Prostate gland (tissue), 2 donors: ENCODE measurements around the gene LRRC74B. TPM values are rescaled to one million over a fixed set of nuclear protein-coding genes. Genes with fewer than 3 reads are reported as not detected.

Experiments used
- DNase-seq: peaks from one replicate; pipeline ENCODE4 v3.0.0-alpha.2; 2019; ENCODE audit warnings: low spot score
- H3K27ac ChIP-seq, 2 donors: fragments of 200-600 bp; sonication (generic); 2 replicates each; pipeline ENCODE4 v1.5.1; 2017 to 2019
- H3K27me3 ChIP-seq: fragments of 200-600 bp; sonication (generic); replicated peaks from 2 replicates; pipeline ENCODE4 v1.5.1; 2019; ENCODE audit not compliant: insufficient read depth
- H3K36me3 ChIP-seq, 2 donors: fragments of 200-600 bp; sonication (generic); 1 replicate in 1 of 2; 2 replicates in 1 of 2; pipeline versions ENCODE4 v1.5.1 to v1.8.1; 2017 to 2019
- H3K4me1 ChIP-seq: fragments of 200-600 bp; sonication (generic); replicated peaks from 2 replicates; pipeline ENCODE4 v1.5.1; 2019
- H3K4me3 ChIP-seq, 2 donors: fragments of 200-600 bp; sonication (generic); 2 replicates each; pipeline ENCODE4 v1.5.1; 2017 to 2019
- H3K9me3 ChIP-seq: fragments of 200-600 bp; sonication (generic); 2 replicates; pipeline ENCODE4 v1.5.1; 2017
- POLR2A ChIP-seq: fragments of 450-650 bp; IDR thresholded peaks from one replicate; pipeline ENCODE4 v1.6.1; 2016; ENCODE audit warnings: antibody characterized with exemption, mild to moderate bottlenecking
- POLR2AphosphoS5 ChIP-seq: sonication (generic); formaldehyde crosslinking; IDR thresholded peaks from one replicate; pipeline ENCODE4 v1.6.1; 2017; ENCODE audit warnings: antibody characterized with exemption
- WGBS: methylation state at CpG from one replicate; pipeline ENCODE4 v1.1.5; 2018; 5-methylcytosine and 5-hydroxymethylcytosine counted together
- intact Hi-C: fragments of 100-400 bp; cut with DNase I; formaldehyde crosslinking; loops from one replicate; pipeline ENCODE4 v1.14.2; 2022
- total RNA-seq, 2 donors: library from RNA; depleted of rRNA; stranded (reverse); fragments of >200 nt; gene quantifications; one replicate each; pipeline ENCODE4 v1.1.0, GENCODE V29; 2016
- TF ChIP-seq, protein P1 (sequence below), 4 experiments: fragments of 200-600 bp in 2 of 4; fragments of 450-650 bp in 2 of 4; sonication (generic) in 2 of 4; IDR thresholded peaks; 1 replicate in 3 of 4; 2 replicates in 1 of 4; pipeline ENCODE4 v1.5.1; 2016 to 2019; ENCODE audit warnings: antibody characterized with exemption in 4 of 4, mild to moderate bottlenecking in 2 of 4, moderate library complexity in 2 of 4

Gene LRRC74B
- total RNA-seq, 2 donors from 2014 or later = 0.45 TPM; not detected in 1

DNA sequence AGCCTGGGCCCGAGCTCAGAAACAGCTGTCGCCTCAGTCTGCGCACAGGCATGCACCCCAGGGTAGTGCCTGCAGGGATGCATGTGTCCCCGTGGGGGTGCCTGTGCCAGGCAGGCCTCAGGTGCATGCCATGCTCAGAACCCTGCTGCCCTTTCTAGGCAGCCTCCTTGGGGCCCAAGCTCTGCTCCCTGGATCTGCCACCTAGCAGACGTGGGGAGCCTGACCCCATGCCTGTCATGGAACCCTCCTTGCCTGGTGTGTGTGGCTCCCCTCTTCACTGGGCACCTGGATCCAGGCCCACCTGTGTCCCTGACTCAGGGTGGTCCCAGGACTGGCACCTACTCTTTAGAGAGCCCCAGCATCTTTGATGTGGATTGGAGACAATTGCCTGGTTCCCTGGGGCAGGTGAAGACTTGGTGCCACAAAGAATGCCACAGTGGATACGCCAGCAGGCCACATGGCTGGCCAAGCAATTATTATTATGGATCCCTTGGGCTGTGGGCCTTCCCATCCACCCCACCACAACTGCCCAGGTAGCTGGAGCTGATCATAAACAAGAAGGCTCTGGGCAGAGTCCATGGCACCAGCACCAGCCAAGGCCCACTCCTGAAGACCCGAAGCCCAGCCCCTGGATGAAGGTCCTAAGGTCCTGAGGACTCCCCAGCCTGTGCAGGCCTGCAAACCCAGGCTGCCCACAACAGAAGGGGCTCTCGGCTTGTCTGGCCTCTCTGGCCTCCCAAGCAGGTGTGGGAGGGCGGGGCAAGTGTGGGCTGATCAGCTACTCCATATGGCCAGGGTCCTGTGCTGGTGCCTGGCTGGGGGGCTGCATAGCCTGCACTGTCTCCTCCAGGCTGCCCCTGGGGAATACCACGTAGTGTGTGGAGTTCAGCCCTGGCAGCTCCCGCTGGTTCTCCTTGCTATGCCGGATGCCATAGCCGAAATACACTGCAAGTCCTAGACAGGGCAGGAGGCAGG, 17.2 kb upstream of the LRRC74B start:
- intact Hi-C loops = no loop called here
- no peaks in the 10 kb centered on the region for H3K36me3 ChIP-seq
- no peak overlapping the region for H3K27ac ChIP-seq

DNA sequence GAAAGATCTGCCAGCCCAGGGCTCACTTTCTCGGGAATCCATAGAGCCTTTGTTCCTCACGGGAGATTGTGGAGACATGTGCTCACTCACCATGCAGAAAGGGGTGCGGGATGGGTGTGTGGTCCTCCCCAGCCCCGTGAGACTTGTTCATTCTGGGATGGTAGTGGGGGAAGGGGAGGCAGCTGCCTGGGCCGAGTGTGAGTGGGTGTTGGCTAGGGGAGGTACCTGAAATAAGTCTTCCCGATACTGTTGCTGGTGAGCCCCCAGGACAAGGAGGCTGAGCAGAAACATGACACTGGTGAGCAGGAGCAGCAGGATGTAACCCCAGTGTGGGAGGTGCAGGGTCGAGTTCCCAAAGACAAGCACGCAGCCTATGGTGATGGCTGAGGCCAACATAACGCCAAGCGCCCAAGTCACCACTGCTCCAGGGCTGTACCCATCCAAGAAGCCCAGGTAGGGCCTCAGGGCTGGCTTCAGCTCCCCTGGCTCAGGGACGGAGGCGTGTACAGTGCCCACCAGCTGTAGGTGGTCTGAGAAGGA, 16.2 kb upstream of the LRRC74B start:
- no peaks in the 10 kb centered on the region for H3K9me3 ChIP-seq
- WGBS = 70% methylated on average over 12 of the region's 12 CpGs
- H3K4me1 ChIP-seq = peaks cover 5% of the 10 kb centered on the region
- H3K36me3 ChIP-seq = no peaks in the 10 kb centered on the region
- H3K27ac ChIP-seq = no peak overlapping the region
- no peaks in the 10 kb centered on the region for H3K27me3 ChIP-seq
- no peak for DNase-seq
- TF ChIP-seq POLR2A (no peak), POLR2AphosphoS5 (no peak)
- TF ChIP-seq, protein P1, sequence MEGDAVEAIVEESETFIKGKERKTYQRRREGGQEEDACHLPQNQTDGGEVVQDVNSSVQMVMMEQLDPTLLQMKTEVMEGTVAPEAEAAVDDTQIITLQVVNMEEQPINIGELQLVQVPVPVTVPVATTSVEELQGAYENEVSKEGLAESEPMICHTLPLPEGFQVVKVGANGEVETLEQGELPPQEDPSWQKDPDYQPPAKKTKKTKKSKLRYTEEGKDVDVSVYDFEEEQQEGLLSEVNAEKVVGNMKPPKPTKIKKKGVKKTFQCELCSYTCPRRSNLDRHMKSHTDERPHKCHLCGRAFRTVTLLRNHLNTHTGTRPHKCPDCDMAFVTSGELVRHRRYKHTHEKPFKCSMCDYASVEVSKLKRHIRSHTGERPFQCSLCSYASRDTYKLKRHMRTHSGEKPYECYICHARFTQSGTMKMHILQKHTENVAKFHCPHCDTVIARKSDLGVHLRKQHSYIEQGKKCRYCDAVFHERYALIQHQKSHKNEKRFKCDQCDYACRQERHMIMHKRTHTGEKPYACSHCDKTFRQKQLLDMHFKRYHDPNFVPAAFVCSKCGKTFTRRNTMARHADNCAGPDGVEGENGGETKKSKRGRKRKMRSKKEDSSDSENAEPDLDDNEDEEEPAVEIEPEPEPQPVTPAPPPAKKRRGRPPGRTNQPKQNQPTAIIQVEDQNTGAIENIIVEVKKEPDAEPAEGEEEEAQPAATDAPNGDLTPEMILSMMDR (IDR thresholded peaks at IDR 0.05) = no peak
- intact Hi-C loops = no loop called here
- H3K4me3 ChIP-seq = no peak overlapping the region

More for the DNA sequence above, 17.2 kb upstream of the LRRC74B start:
- WGBS = 95% methylated on average over 8 of the region's 13 CpGs
- TF ChIP-seq, protein P1 (IDR thresholded peaks at IDR 0.05) = no peak
- TF ChIP-seq POLR2AphosphoS5 = no peak
- no peak for TF ChIP-seq POLR2A
- H3K4me3 ChIP-seq = no peak overlapping the region
- peaks cover 5% of the 10 kb centered on the region for H3K4me1 ChIP-seq
- no peak for DNase-seq
- H3K9me3 ChIP-seq = no peaks in the 10 kb centered on the region
- H3K27me3 ChIP-seq = no peaks in the 10 kb centered on the region

DNA sequence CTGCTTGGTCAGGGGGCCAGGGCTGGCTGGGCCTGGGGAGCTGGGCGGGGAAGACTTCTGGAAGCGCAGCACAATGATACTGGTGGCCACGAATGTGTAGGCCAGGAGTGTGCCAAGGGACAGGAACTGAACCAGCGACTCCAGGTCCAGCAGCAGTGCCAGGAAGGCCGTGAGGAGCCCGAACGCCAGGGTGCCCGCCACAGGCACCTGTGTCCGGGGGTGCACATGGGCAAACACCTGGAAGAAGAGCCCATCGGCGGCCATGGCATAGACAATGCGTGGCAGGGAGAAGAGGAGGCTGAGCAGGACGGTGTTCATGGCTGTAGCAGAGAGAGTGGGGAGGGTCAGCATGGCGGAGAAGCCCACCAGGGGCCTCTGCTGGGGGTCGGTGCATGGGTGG, 15.7 kb upstream of the LRRC74B start:
- WGBS = 90% methylated on average over 14 of the region's 15 CpGs
- H3K27me3 ChIP-seq = no peaks in the 10 kb centered on the region

DNA sequence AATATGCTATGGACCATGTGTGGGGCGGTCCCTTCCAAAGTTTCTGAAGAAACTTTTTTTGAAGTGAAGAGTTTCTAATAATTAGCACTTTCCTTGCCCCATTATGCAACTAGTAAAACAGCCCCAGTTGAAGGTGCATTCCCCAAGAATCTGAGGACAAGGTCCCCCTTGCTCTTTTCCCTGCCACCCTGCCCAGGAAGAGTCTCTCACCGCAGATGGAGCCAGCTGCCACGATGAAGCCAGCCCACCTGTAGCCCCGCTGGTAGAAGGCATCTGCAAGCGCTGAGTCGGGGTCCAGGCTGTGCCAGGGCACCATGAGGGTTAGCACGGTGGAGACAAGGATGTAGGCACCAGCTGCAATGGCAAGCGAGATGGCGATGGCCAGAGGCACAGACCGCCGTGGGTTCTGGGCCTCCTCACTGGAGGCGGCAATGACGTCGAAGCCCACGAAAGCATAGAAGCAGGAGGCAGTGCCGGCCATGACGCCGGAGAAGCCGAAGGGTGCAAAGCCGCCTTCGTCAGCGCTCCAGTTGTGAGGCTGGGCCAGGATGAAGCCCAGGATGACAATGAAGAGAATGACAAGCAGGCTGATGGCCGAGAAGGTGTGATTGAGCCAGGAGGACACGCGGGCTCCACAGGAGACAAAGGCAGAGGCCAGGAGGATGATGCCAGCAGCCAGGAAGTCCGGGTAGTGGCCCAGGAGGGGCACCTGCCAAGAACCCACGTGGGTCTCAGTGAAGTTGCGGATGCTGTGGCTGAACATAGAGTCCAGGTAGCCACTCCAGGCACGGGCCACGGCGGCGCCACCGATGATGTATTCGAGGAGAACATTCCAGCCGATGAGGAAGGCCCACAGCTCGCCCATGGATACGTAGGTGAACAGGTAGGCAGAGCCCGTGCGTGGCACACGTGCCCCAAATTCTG, 14.9 kb upstream of the LRRC74B start:
- no peak for DNase-seq
- Histone ChIP-seq H3K27ac (no peak overlapping the region), H3K4me1 (peaks cover 5% of the 10 kb centered on the region), H3K4me3 (no peak overlapping the region), H3K27me3 (no peaks in the 10 kb centered on the region), H3K36me3 (no peaks in the 10 kb centered on the region), H3K9me3 (no peaks in the 10 kb centered on the region)
- TF ChIP-seq POLR2A (no peak), POLR2AphosphoS5 (no peak)
- TF ChIP-seq, protein P1 (IDR thresholded peaks at IDR 0.05) = no peak
- intact Hi-C loops = no loop called here
- WGBS = 94% methylated on average over 40 of the region's 40 CpGs

More for the DNA sequence above, 15.7 kb upstream of the LRRC74B start:
- no peaks in the 10 kb centered on the region for H3K36me3 ChIP-seq
- intact Hi-C loops = no loop called here
- H3K27ac ChIP-seq = no peak overlapping the region
- H3K9me3 ChIP-seq = no peaks in the 10 kb centered on the region
- no peak for DNase-seq
- TF ChIP-seq, protein P1 (IDR thresholded peaks at IDR 0.05) = no peak
- no peak for TF ChIP-seq POLR2AphosphoS5
- TF ChIP-seq POLR2A = no peak
- H3K4me3 ChIP-seq = no peak overlapping the region
- peaks cover 5% of the 10 kb centered on the region for H3K4me1 ChIP-seq
